ENCODE data around the gene IQSEC3.

DNA sequence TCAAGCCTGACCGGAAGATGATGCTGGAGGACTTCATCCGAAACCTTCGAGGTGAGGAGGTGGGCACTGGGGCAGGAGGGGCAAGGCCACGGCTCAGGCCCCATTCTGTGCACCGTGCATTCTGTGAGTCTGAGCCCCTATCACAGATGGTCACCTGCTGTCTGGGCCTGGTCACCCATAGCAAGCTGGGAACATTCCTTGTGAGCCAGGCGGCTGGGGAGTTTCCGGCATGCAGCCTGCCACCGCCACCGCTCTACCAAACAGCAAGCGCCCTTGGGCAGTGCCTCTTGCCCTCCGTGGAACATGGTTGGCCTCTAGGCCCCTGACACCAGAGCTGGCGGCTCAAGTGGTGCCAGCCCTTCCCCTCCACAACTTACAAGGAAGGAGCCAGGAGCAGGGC is 91.1 kb downstream of the IQSEC3 start:
- TF ChIP-seq, protein P1, sequence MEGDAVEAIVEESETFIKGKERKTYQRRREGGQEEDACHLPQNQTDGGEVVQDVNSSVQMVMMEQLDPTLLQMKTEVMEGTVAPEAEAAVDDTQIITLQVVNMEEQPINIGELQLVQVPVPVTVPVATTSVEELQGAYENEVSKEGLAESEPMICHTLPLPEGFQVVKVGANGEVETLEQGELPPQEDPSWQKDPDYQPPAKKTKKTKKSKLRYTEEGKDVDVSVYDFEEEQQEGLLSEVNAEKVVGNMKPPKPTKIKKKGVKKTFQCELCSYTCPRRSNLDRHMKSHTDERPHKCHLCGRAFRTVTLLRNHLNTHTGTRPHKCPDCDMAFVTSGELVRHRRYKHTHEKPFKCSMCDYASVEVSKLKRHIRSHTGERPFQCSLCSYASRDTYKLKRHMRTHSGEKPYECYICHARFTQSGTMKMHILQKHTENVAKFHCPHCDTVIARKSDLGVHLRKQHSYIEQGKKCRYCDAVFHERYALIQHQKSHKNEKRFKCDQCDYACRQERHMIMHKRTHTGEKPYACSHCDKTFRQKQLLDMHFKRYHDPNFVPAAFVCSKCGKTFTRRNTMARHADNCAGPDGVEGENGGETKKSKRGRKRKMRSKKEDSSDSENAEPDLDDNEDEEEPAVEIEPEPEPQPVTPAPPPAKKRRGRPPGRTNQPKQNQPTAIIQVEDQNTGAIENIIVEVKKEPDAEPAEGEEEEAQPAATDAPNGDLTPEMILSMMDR (IDR thresholded peaks at IDR 0.05; ENCODE audit: low read depth, low read length), result no peak
- TF ChIP-seq EZH2phosphoT487 (IDR thresholded peaks at IDR 0.05; ENCODE audit: low read depth), result no peak

Measured in OCI-LY3 (cell line).